PC-3 (cell line): Measurements from ENCODE around the gene NOTCH1. TPM values are rescaled to one million over a fixed set of nuclear protein-coding genes. Genes with fewer than 3 reads are reported as not detected.

Source experiments
- ATAC-seq: fragments of 200-7000 bp; cut with Tn5 transposase; 2 replicates; pipeline ENCODE4 v1.9.1; 2020; ENCODE audit warnings: mild to moderate bottlenecking, moderate library complexity
- BruUV-seq: library from RNA; stranded (reverse); fragments of 400-500 nt; replicated peaks from 2 replicates; lab custom pipeline; 2021; lab: Mats Ljungman, UMichigan
- CTCF ChIA-PET: fragments of 300-600 bp; sonication (Branson Sonifier 250); formaldehyde crosslinking; loops from one replicate; lab custom pipeline; 2022; ENCODE audit warnings: antibody characterized with exemption; lab: Charles Lee
- POLR2A ChIA-PET: fragments of 300-600 bp; sonication (Branson Sonifier 250); formaldehyde crosslinking; loops from one replicate; lab custom pipeline; 2022; ENCODE audit warnings: antibody characterized with exemption; ENCODE audit not compliant: unreplicated experiment; lab: Charles Lee
- DNase-seq: peaks from one replicate; pipeline ENCODE4 v3.0.0-alpha.2; 2015
- H2AFZ ChIP-seq: fragments of 300-600 bp; sonication (generic); 2 replicates; pipeline ENCODE4 v1.6.0; 2016; ENCODE audit warnings: antibody characterized with exemption, low read length
- H3F3A ChIP-seq: fragments of 300-600 bp; sonication (generic); one replicate; pipeline ENCODE4 v1.6.0; 2017; ENCODE audit warnings: antibody characterized with exemption, low read length, control low read depth, mild to moderate bottlenecking; ENCODE audit not compliant: unreplicated experiment
- H3K27ac ChIP-seq: fragments of 300-600 bp; sonication (generic); 2 replicates; pipeline ENCODE4 v1.5.1; 2016; ENCODE audit warnings: mild to moderate bottlenecking, low read length
- H3K27me3 ChIP-seq: fragments of 300-600 bp; sonication (generic); 2 replicates; pipeline ENCODE4 v1.6.1; 2016; ENCODE audit warnings: low read length, mixed read lengths
- H3K36me3 ChIP-seq: fragments of 300-600 bp; sonication (generic); 2 replicates; pipeline ENCODE4 v1.6.1; 2016; ENCODE audit warnings: low read depth, mixed run types, low read length, mixed read lengths
- H3K4me1 ChIP-seq: fragments of 300-600 bp; sonication (generic); 2 replicates; pipeline ENCODE4 v1.5.1; 2016; ENCODE audit warnings: low read length; ENCODE audit not compliant: insufficient read depth
- H3K4me2 ChIP-seq: fragments of 300-600 bp; sonication (generic); 2 replicates; pipeline ENCODE4 v1.6.0; 2016; ENCODE audit warnings: low read length
- H3K4me3 ChIP-seq: fragments of 300-600 bp; sonication (generic); 2 replicates; pipeline ENCODE4 v1.5.1; 2016; ENCODE audit warnings: mild to moderate bottlenecking, low read length, mixed read lengths
- H3K79me2 ChIP-seq: fragments of 300-600 bp; sonication (generic); 2 replicates; pipeline ENCODE4 v1.6.1; 2017; ENCODE audit warnings: low read length, mixed read lengths
- H3K9ac ChIP-seq: fragments of 300-600 bp; sonication (generic); 2 replicates; pipeline ENCODE4 v1.6.0; 2016; ENCODE audit warnings: mild to moderate bottlenecking, low read length
- H3K9me2 ChIP-seq: fragments of 300-600 bp; sonication (generic); replicated peaks from 2 replicates; pipeline ENCODE4 v1.6.1; 2016; ENCODE audit warnings: mixed run types, low read length, mixed read lengths
- H3K9me3 ChIP-seq: fragments of 300-600 bp; sonication (generic); 2 replicates; pipeline ENCODE4 v1.6.1; 2016; ENCODE audit warnings: low read length, mixed read lengths
- H4K20me1 ChIP-seq: fragments of 300-600 bp; sonication (generic); 2 replicates; pipeline ENCODE4 v1.6.1; 2016; ENCODE audit warnings: low read length, mixed read lengths
- CTCF ChIP-seq: fragments of 300-600 bp; sonication (generic); conservative IDR thresholded peaks from 2 replicates; pipeline ENCODE4 v1.5.1; 2017; ENCODE audit warnings: antibody characterized with exemption, low read depth, mild to moderate bottlenecking, low read length
- EZH2 ChIP-seq: fragments of 300-600 bp; sonication (generic); IDR thresholded peaks from one replicate; pipeline ENCODE4 v1.6.1; 2017; ENCODE audit warnings: antibody characterized with exemption, mild to moderate bottlenecking, low read length; ENCODE audit not compliant: unreplicated experiment
- EZH2phosphoT487 ChIP-seq: fragments of 300-600 bp; sonication (generic); IDR thresholded peaks from 2 replicates; pipeline ENCODE4 v1.6.1; 2018; ENCODE audit warnings: mild to moderate bottlenecking, antibody characterized with exemption, low read length, borderline replicate concordance
- intact Hi-C: fragments of 100-400 bp; cut with micrococcal nuclease; formaldehyde crosslinking; loops from 2 replicates; pipeline ENCODE4 v1.9.0; 2023
- total RNA-seq: library from RNA; depleted of rRNA; stranded (reverse); fragments of >200 nt; gene quantifications from 2 replicates; pipeline ENCODE4 v1.2.3, GENCODE V29; 2014

NOTCH1 gene
- total RNA-seq, 1 experiment from 2014 or later = 14.3 TPM

GRCh38 chr9:136489731-136490130, 56.1 kb downstream of the NOTCH1 start:
- no TSS peak for BruUV-seq
- Histone ChIP-seq H3K9me2 (no peaks in the 10 kb centered on the region), H3K4me1 (peaks cover 2% of the 10 kb centered on the region; the same call in 1 of the 2 replicates), H3K27me3 (no peaks in the 10 kb centered on the region), H2AFZ (no peak overlapping the region), H3K27ac (no peak overlapping the region), H3K9ac (no peak overlapping the region), H3F3A (no peaks in the 10 kb centered on the region), H4K20me1 (no peaks in the 10 kb centered on the region), H3K9me3 (no peaks in the 10 kb centered on the region), H3K36me3 (no peaks in the 10 kb centered on the region), H3K4me2 (no peak overlapping the region), H3K4me3 (no peak overlapping the region), H3K79me2 (no peaks in the 10 kb centered on the region)
- ATAC-seq = no peak
- DNase-seq = no peak
- TF ChIP-seq EZH2phosphoT487 (no peak), CTCF (no peak), EZH2 (no peak)
- ChIA-PET CTCF (no interaction called here), POLR2A (no interaction called here)
- intact Hi-C loops = loop anchor here (5.0 to 10.0 kb wide), 2 partner anchors 55 to 203 kb away; partner anchors contain the start of gene NOTCH1

- intact Hi-C loops = loop anchor here (1.0 to 10.0 kb wide), 3 partner anchors 56 to 204 kb away; partner anchors contain the start of gene NOTCH1
- ChIA-PET CTCF (no interaction called here), POLR2A (no interaction called here)
- H3K27ac ChIP-seq = no peak overlapping the region
- no TSS peak for BruUV-seq
- H3K9me3 ChIP-seq = no peaks in the 10 kb centered on the region
- TF ChIP-seq CTCF = peak; percentile 86
- no peak for TF ChIP-seq EZH2phosphoT487
- TF ChIP-seq EZH2 = no peak
- no peaks in the 10 kb centered on the region for H3K9me2 ChIP-seq
- H3K36me3 ChIP-seq = no peaks in the 10 kb centered on the region
- no peak overlapping the region for H2AFZ ChIP-seq
- H3K4me1 ChIP-seq = peaks cover 3% of the 10 kb centered on the region; the same call in 1 of the 2 replicates
- H3K79me2 ChIP-seq = no peaks in the 10 kb centered on the region
- no peak overlapping the region for H3K4me3 ChIP-seq
- no peaks in the 10 kb centered on the region for H3F3A ChIP-seq
- H3K4me2 ChIP-seq = no peak overlapping the region
- ATAC-seq (peak; percentile 31; the same call in 1 of the 2 replicates), DNase-seq (peak; percentile 72)
- no peaks in the 10 kb centered on the region for H3K27me3 ChIP-seq
- no peak overlapping the region for H3K9ac ChIP-seq
- no peaks in the 10 kb centered on the region for H4K20me1 ChIP-seq
Measured at GRCh38 chr9:136488247-136489214, 57.3 kb downstream of the NOTCH1 start.
